HG02870 (cell line): ENCODE data around the gene MKKS.

Experiments
- ATAC-seq: cut with Tn5 transposase; IDR thresholded peaks from one replicate; pipeline ENCODE4 v1.9.1; 2021; ENCODE audit warnings: mild to moderate bottlenecking, moderate library complexity; ENCODE audit not compliant: unreplicated experiment

The MKKS gene

DNA sequence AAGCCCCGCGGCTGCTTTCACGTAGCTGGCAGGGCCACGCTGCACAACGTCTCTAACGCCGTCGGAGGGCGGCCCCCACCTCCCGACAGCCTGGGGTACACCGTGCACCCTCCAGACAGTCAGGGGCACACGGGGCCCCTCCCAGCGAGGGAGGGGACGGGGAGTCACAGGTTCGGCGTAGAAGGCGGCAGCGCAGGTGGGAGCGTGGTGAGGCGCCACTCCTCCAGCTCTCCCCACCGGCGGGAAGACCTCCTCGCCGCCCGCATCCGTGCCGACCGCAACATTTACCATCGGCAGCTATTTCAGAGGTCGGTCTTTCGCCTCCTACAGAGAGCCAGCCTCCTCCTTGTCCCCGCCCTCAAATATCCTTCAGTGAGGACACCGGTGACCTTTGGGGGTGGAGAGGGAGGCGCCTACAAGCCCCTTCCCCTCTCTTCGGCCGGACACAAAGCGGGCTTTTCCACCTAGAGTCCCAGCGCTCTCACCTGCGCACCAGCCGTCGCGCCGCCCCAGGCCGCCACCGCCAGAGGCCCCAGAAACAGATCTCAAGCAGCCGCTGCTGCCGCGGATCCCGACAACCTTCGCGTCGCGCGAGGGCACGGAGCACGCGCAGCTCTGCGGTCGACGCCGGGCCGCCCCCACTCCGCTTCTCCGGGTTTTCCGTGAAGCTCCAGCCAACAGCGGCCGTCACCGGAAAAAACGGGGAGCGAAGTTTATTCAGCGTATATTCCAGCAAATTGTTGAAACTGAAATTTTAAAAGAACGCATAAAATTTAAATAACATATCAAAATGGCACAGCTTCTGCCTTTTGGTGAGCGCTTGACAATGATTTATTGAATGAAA, at the start of gene MKKS:
TSS of gene MKKS (minus strand) at position 600 of the 844 bp plus-strand sequence. CDS start 20,708 bp downstream, outside the sequence.
- peak; percentile 45 for ATAC-seq

DNA sequence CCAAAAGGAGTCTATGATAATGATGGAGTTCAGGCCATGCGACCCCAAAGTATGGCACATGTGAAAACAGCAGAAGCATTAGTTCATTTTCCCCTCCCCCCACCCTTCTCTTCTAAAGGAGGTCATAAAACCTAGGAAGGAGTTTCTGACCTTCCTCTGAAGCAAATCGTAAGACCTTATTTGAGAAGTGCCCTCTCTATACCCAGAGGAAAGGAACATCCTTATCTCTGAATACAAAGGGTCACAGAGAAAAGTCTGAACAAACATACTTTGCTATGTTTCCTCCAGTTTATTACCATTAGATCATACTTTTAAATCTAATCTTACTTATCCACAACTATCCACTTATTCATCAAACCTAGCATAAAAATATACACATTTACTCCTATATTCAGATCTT, 49.7 kb upstream of the MKKS start:
- no peak for ATAC-seq

DNA sequence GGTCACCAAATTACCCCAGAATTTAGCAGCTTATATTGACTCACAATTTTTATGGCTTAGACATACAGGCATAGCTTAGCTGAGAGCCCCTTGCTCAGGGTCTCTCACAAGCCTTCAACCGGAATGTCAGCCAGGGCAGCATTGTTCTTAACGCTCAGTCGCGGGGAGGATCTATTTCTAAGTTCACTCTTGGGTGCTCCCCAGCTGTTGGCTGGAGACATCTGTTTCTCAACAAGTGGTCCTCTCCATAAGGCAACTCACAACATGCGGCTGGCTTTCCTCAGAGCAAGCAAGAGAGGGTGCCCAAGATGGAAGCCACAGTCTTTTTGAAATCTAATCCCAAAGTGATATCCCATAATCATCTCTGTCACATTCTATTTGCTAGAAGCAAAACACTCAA, 47.7 kb upstream of the MKKS start:
- no peak for ATAC-seq

DNA sequence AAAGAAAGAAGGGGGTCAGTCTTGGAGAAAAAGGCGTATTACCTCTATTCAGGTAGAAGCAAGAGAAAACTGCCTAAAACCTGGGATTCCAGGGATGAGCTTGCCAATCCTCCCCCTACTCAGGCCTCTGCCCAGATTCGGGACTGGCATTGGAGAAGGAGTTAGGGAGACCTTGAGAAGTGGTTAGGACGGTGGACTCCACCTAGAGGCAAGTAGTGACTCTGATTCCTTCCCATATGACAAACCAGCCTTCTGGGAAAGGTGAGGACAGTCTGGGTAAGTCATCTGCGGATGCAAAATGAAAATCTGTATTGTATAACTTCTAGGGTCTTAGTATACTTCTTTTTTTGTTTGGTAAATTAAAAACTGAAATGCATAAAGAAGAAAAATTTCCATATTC, 44.9 kb upstream of the MKKS start:
- ATAC-seq = no peak

DNA sequence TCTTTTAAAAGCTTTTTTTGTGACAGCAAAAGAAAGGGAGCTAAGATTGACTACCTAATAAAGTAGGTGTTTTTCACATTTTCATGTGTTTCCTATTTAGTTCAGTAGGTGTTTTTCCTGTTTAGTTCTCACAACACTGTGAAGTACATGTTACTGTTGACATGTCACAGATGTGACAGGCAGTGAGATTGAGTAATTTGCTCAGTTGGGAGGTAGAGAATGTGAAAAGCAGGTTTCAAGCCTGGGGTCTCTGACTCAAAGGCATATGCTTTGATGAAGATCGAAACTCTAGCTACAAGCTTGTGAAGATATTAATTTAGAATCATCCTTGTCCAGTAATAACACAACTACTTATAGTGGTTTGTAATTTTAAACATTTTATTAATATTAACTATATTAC, 44.2 kb upstream of the MKKS start:
- ATAC-seq = peak; percentile 83

DNA sequence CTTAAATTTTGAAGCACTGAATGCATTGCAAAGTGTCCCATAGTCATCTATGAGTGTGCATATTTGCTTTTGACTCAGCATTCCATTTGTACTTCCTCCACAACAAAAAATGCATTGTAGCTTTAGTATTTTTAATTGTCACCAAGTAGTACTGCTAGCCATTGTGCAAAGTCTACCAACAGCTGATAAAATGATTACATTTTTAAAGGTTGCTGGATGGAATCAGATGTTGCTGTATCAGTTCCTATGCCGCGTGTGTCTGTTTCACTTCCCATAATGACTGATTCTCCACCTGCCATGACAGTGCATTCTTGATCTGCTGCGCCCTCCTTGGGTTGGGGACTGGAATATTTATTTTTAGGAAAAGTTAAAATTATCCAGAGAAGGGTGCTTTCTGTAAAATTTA, 42.3 kb upstream of the MKKS start:
- ATAC-seq = peak; percentile 75

DNA sequence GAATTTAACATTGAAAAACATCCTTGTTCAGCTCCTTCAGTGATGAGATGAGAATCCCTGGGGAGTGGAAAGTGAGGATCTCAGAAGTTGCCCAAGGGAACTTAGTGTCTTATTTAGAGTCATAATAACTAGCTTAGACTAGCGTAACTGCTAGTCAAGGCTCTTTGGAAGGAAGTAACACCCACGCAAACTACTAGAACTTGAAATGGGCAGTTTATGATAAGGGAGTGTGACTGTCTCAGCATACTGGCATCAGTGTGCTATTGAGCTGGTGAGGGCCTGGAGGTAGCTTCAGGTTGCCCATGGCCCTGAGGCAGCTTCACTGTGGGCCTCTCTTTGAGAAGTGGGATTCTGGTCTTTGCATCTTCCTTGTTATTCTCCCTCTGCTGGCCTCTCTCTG, 41.2 kb upstream of the MKKS start:
- ATAC-seq = no peak

DNA sequence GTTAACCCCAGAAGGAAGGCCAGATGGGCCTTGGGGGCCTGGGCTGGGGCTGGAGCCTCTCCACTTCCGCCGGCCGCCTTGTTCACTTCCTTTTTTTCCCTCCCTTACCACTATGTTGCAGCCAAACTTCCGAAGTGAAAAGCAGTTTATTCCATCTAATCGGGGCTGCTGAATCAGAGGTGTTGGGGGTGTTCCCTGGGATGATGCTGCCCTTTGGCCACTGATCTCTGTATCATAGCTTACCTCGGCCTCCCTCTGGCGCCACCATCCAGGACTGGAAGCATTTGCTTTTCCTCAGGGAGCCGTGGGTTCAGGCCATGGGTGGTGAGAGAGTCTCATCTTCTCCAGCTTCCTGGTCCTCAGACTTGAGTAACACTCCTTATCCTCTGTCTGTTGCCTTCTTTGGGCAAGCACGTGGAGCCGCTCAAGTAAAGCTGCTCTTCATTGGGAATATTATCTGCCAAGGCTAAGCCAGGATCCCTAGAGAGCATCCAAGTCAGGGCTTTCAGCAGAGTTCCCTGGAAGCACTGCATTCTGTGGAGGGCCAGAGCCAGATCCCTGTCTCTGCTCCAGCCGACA, 40.7 kb upstream of the MKKS start:
- no peak for ATAC-seq

DNA sequence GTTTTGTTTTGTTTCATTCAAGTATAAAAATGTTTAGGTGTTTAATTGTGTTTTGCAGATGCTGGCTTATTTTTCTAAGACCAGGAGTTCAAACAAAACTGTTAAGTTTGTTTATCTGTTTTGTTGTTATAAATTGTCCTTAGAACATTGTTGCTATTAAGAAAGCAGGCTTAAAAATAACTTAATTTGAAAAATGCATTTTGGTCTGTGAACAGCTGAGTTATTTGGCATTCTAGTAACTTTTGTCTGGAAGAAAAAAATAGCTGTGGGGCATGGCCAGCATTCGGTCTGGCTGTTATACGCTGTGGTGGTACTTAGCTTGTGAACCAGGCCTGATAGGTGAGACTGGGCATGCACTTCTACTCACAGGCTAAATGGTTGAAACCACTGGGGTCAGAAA, 38.8 kb upstream of the MKKS start:
- no peak for ATAC-seq

DNA sequence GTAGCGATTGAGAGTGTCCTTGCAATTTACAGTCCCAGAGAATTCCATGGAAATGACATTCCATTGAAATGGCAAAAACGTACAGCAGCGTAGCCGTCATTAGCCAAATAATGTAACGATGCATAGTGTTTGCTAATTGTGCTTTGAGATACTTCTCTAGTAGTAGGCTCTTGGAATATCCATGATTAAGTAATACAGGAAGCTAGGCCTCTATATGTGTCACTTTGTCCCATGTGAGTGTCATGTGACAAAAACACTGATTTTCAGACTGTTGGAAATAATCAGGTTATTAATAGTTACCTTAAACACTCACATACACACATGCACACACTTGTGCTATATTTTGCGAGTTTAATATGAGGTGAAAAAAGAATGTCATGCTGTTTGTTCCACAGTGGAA, 36.3 kb upstream of the MKKS start:
- no peak for ATAC-seq

DNA sequence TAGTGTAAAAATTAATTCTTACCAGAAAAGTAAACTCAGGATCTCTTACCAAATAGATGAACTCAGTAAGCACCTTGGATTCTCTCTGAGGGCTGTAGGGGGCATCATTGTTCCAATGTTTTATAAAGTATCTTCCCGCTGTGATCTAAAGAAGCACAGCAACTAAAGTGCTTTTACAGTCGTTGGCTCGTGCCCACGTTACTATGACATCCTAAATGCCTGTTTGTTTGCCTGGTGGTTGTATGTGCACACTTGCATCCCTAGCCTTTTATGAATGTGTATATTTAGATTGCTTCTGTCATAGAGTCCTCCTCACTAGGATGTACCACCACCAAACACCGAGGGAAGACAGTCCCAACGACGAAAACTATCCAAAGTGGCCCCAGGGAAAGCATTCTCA, 35.6 kb upstream of the MKKS start:
- ATAC-seq = no peak

DNA sequence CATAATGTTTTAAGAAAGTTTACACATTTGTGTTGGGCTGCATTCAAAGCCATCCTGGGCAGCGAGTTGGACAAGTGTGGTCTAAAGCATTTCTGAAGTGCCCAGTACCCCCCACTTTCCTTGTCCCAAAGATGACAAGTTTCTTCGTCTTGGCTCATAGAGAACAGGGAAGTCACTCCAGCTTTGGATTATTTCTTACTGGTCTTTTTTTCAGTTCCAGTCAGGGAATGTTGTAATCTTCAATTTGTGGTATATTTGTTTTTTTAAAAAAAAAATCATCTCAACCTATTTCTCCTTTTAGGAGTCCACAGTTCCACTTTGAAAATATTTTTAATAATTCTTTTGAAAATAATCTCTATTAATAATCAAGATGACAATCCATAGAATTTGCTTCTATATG, 35.0 kb upstream of the MKKS start:
- no peak for ATAC-seq

DNA sequence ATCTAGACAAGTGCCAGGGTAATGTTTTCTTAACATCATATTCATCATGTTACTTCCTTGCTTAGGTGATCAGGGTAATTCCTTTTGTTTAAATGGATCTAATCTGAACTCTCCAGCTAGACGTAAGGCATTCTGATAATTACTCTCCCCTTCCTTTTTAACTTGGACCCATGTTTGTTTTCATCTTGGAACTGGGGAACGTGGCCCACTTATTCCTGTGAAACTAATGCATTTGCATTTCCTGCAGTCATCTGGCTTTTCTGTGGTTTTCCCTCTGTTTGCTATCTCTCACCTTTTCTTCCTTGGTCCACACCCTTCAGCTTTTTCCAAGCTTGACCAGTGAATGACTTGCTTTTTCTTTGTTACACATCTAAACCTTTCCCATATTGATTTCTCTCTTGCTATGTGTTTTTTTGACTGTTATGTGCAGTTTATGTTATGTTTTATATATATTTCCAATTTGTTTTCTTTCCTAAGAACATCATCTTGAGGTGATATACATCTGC, 34.4 kb upstream of the MKKS start:
- no peak for ATAC-seq

DNA sequence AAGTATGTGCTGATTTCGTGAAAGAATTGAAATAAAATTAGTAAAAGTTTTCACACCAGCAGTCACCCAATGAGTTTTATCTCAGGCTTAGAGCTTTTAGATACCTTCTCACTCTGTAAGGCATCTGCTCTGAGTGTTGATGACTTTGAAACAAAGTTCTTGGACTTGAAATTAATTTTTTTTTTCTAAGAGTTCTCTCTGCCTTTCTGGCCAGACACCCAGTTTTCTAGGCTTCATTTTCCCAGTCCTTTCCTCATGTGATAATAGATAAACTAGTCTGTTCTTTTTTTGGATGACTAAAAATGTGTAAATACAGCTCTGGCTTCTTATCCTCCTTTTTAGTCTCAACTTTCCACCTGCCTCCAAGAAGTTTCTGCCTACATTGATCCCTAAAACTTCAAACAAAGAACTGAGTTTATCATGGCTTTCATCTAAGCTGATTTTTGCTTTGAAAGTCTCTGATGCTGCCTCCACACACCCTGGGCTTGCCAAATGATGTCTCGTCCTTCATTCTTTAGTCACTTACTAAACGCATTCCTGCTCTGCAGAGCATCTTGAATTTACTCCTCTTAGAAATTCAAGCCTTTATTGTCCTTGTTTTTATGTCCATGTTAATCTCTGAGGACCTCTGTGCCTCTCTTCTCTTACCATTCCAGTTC, 33.8 kb upstream of the MKKS start:
- no peak for ATAC-seq

DNA sequence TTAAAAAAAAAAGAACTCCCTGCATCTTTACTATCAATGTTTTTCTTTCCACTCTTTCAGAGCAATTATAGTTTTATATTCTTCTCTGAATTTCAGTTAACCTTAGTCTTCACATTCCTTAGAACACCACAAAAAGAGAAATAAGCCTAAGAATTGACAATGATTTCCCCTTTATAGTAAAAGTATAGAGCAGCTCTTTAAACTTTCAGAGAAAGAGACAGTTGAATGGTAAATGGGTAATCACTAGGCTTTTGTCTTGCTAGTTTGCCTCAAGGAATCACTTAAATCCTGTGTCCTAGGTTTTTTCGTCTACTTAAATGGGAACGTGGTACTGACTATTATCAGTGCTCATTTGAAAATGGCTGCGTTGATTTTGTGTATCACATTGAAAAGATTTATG, 32.8 kb upstream of the MKKS start:
- ATAC-seq = no peak

DNA sequence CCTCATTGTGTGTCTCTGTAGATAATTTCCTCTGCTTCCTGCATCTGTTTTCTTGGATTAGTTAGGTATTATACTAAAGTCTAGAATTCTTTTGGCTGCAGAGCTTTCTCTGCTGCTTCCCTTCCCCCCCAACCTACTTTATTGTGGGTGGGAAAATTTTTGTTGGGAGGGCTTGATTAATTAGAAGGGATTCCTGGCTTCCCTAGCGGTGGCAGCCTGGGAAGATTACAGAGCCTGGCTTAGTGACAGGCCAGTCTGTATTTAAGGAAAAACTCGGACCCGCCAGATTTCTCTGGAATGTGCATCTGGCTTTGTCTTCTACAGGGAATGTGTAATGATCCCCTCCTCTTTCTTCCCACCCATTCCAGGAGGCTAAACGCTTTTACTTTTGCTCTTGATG, 32.3 kb upstream of the MKKS start:
- no peak for ATAC-seq

DNA sequence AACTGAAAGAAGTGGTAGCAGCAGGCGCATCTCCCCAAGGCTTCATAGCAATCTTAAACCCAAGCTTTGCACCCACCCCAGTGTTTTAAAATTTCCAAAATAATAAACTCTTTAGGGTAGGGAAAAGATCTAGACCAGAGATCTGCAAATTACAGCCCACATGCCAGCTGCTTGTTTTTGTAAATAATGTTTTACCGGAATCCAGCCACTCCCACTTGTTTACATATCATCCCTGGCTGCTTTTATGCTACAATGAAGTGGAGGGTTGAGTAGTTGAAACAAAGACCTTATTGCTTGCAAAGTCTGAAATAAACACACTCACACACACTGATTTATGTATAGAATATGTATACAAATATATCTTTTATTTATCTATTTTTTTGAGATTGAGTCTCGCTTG, 31.1 kb upstream of the MKKS start:
- ATAC-seq = no peak

DNA sequence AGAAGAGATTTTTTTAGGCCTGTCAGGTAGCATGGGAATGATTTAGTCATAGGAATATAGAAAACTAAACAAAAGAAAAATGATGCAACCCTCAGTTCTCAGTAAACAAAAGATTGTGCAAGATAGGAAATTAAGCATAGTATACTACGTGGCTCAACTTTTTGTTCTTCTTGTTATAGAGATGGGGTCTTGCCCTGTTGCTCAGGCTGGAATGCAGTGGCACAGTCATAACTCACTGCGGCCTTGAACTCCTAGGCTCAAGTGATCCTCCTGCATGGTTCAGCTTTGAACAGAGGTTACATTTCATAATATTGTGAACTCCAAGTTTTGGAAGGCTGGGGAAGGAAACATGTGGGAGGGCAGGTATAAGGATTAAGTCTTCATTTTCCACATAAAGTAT, 29.6 kb upstream of the MKKS start:
- ATAC-seq = no peak

DNA sequence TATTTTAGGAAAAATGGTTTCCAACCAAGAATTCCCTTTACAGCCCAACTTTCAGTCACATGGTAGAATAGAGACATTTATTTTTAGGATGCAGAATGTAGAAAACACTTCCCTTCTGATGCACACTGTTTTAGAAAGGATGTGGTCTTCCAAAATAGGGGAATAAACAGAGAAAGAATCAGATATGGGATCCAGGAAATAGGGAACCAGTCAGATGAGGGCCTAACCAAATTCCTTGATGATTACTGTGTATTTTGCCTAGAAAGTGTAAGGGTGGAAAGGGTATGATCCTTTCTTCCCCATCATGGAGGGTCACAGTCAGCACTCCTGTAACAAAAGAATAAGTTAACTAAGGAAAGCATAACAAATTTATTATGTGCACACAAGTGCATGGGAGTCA, 28.5 kb upstream of the MKKS start:
- no peak for ATAC-seq

DNA sequence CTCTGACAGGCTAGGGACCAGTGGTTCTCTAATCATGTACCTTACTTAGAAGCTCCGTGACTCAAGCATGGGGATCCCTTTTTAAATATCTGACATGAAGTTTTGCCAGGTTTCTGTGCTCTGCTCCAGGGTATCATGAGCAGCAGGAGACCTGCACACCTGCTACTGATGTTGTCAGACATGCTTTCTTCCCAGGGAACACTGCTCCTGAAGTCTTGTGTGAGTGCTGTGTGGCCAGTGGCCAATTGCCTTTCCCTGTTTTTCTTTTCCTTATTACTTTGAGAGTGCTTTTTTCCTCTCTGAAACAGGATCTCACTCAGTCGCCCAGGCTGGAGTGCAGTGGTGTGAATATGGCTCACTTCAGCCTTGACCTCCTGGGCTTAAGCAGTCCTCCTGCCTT, 27.5 kb upstream of the MKKS start:
- no peak for ATAC-seq

DNA sequence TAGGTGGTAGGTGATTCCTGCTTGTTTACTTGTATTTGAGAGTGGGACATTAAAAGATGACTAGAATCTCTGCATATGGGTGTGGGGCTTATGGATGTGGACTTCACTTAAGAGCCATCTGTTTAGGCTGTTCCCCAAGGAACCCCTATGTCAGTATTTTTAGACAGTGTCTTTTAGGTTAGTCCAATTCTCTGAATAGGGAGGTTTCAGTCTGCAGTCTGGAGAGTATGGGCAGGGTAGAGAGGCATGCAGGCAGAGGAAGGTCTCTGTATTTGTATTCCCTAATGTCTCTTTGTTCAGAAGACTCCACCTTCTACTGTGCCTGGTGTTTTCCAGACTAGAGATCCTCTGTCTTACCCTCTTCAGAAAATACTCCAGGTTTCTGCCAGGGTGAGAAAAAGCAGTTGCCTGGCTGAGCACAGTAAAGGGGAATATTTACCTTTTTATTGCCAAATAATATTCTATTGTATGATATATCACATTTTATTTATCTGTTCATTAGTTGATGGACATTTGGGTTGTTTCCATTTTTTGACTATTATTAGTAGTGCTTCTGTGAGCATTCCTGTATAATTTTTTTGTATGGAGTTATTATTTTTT, 20.2 kb upstream of the MKKS start:
- ATAC-seq = no peak

DNA sequence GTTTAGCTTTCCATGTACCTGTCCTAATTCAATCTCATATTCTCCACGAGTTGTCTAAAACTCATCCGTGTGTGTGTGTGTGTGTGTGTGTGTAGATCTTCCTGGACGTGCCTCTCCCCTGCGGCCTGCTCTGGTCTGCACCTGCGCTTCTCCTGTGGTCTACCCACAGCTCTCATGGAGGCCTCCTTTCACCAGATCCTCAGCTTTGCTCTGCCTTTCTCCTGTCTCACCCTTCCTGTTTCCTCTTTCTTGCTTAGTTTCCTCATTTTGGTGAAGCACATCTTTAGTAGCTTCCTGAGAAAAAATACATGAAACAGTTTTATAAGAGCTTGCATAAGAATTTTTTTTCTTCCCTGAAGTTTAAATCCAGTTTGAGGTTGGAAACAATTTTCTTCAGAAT, 19.2 kb upstream of the MKKS start:
- ATAC-seq = peak; percentile 97
